Calu3 (cell line): ENCODE measurements around the gene MALRD1. TPM values are rescaled to one million over a fixed set of nuclear protein-coding genes. Genes with fewer than 3 reads are reported as not detected.

Source experiments
- BruUV-seq: library from RNA; stranded (reverse); fragments of 400-500 nt; replicated peaks from 2 replicates; lab custom pipeline; 2021; lab: Mats Ljungman, UMichigan
- CTCF ChIA-PET: fragments of 300-600 bp; sonication (Branson Sonifier 250); formaldehyde crosslinking; loops from one replicate; lab custom pipeline; 2022; ENCODE audit warnings: antibody characterized with exemption; lab: Charles Lee
- DNase-seq: peaks from one replicate; pipeline ENCODE4 v3.0.0; 2022
- H3K27ac Mint-ChIP-seq: one replicate; pipeline ENCODE4 v1.8.0; 2022; ENCODE audit warnings: mixed read lengths; ENCODE audit not compliant: unreplicated experiment
- H3K27me3 Mint-ChIP-seq: one replicate; pipeline ENCODE4 v1.8.0; 2022; ENCODE audit warnings: mixed read lengths; ENCODE audit not compliant: unreplicated experiment
- H3K36me3 Mint-ChIP-seq: one replicate; pipeline ENCODE4 v1.8.0; 2022; ENCODE audit warnings: mild to moderate bottlenecking, moderate library complexity, mixed read lengths; ENCODE audit not compliant: insufficient read depth, unreplicated experiment
- H3K4me1 Mint-ChIP-seq: one replicate; pipeline ENCODE4 v1.8.0; 2022; ENCODE audit warnings: mild to moderate bottlenecking, low read depth, mixed read lengths; ENCODE audit not compliant: unreplicated experiment
- H3K4me3 Mint-ChIP-seq: one replicate; pipeline ENCODE4 v1.8.0; 2022; ENCODE audit warnings: mild to moderate bottlenecking, low read depth, moderate library complexity, mixed read lengths; ENCODE audit not compliant: unreplicated experiment
- H3K9me3 Mint-ChIP-seq: one replicate; pipeline ENCODE4 v1.8.0; 2022; ENCODE audit warnings: low read depth, mixed read lengths; ENCODE audit not compliant: unreplicated experiment
- intact Hi-C: fragments of 100-400 bp; cut with micrococcal nuclease; formaldehyde crosslinking; loops from one replicate; pipeline ENCODE4 v1.10.0; 2022; ENCODE audit not compliant: unreplicated experiment
- total RNA-seq: library from RNA; stranded (reverse); gene quantifications from 2 replicates; pipeline ENCODE4 v1.2.3, GENCODE V29; 2022
- TF ChIP-seq, protein P1 (sequence below): fragments of 200-600 bp; IDR thresholded peaks from one replicate; pipeline ENCODE4 v1.8.0; 2022; ENCODE audit warnings: antibody characterized with exemption; ENCODE audit not compliant: unreplicated experiment

MALRD1 gene
- total RNA-seq, 1 experiment from 2014 or later = not detected

DNA sequence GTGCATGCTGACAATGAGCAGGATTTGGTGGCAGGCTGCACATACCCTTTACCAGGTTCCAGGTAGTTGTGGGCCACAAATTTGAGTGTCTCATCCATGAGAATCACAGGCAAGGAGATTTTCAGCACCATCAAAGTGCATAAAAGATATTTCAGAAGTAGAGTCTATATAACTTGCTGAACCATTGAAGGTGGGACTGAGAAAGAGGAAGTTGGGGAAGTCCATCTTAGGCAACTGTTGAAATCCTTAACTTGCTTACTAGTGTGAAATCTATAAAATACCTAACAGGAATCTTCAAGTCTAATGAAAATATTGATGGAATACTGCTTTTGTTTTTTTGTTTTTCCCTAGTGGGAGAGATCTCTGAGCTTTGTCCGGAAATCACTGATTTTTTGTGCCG, 442.6 kb downstream of the MALRD1 start:
- H3K27me3 Mint-ChIP-seq = no peaks in the 10 kb centered on the region
- TF ChIP-seq, protein P1, sequence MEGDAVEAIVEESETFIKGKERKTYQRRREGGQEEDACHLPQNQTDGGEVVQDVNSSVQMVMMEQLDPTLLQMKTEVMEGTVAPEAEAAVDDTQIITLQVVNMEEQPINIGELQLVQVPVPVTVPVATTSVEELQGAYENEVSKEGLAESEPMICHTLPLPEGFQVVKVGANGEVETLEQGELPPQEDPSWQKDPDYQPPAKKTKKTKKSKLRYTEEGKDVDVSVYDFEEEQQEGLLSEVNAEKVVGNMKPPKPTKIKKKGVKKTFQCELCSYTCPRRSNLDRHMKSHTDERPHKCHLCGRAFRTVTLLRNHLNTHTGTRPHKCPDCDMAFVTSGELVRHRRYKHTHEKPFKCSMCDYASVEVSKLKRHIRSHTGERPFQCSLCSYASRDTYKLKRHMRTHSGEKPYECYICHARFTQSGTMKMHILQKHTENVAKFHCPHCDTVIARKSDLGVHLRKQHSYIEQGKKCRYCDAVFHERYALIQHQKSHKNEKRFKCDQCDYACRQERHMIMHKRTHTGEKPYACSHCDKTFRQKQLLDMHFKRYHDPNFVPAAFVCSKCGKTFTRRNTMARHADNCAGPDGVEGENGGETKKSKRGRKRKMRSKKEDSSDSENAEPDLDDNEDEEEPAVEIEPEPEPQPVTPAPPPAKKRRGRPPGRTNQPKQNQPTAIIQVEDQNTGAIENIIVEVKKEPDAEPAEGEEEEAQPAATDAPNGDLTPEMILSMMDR = no peak
- no peaks in the 10 kb centered on the region for H3K4me1 Mint-ChIP-seq
- no peak overlapping the region for H3K27ac Mint-ChIP-seq
- H3K36me3 Mint-ChIP-seq = no peaks in the 10 kb centered on the region
- no peak overlapping the region for H3K4me3 Mint-ChIP-seq
- intact Hi-C loops = no loop called here
- BruUV-seq = no TSS peak
- DNase-seq = no peak
- CTCF ChIA-PET = no interaction called here
- H3K9me3 Mint-ChIP-seq = peaks cover 14% of the 10 kb centered on the region

DNA sequence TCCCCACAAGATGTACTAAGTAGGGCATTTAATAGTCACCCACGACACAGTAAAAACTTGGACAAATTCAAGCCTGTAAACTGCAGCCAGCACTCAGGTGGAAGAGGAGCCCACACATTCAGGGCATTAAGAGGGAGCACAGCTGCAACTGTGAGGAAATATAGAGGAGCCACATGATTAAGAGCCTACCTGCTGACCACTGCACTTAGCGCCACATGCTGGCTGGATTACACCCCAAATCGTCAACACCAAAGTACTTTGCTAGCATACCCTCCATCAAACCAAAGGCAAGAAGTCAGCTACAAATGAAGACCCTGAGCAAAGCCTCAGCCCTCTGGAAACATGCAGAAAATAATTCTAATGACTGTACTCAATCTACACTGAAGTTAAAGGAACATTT, 445.3 kb downstream of the MALRD1 start:
- no peaks in the 10 kb centered on the region for H3K4me1 Mint-ChIP-seq
- H3K27me3 Mint-ChIP-seq = no peaks in the 10 kb centered on the region
- H3K9me3 Mint-ChIP-seq = peaks cover 13% of the 10 kb centered on the region
- no peak for DNase-seq
- intact Hi-C loops = no loop called here
- BruUV-seq = no TSS peak
- TF ChIP-seq, protein P1 = no peak
- CTCF ChIA-PET = no interaction called here
- H3K36me3 Mint-ChIP-seq = no peaks in the 10 kb centered on the region
- H3K27ac Mint-ChIP-seq = no peak overlapping the region
- no peak overlapping the region for H3K4me3 Mint-ChIP-seq

GRCh38 chr10:19497026-19497425, 448.4 kb downstream of the MALRD1 start:
- Mint-ChIP-seq H3K27ac (no peak overlapping the region), H3K36me3 (no peaks in the 10 kb centered on the region), H3K4me3 (no peak overlapping the region), H3K27me3 (no peaks in the 10 kb centered on the region), H3K4me1 (no peaks in the 10 kb centered on the region), H3K9me3 (peaks cover 16% of the 10 kb centered on the region)
- CTCF ChIA-PET = no interaction called here
- no TSS peak for BruUV-seq
- DNase-seq = no peak
- intact Hi-C loops = no loop called here
- TF ChIP-seq, protein P1 = no peak

DNA sequence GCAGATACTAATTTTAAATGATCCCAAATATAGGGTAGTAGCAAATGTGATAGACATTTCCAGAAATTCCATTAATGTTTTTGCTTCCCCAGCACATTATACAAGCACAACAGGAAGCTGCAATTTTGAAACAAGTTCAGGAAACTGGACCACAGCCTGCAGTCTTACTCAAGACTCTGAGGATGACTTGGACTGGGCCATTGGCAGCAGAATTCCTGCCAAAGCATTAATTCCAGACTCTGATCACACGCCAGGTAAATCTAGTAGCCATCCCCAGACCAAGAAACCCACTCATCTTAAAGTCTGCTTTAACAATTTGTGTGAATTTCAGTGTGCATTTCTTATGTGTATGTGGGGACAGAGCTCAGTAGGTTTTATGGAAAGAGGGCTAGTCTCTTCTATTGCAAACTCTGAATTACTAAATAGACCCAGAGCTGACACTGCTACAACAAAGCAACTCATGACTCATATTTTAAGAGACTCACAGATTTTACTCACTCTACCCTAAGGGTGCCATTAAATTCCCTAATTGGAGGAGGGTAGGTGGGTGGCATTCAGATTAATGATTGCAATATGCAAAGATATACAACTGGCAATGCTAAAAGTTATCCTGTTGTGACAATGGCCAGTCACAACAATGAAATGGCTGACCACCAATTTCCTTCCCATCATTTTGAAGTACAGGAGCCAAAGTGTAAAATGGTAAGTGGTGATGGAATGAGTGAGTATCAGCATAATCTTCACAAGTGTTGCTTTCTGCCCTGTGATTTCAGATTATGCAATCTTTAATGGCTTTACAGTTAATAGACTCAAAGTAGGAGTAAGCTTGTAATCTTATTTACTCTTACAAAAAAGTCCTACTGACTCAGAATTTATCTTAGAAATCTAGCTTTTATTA, 450.0 kb downstream of the MALRD1 start:
- H3K27ac Mint-ChIP-seq = no peak overlapping the region
- no TSS peak for BruUV-seq
- no peak overlapping the region for H3K4me3 Mint-ChIP-seq
- peaks cover 10% of the 10 kb centered on the region for H3K9me3 Mint-ChIP-seq
- no peaks in the 10 kb centered on the region for H3K36me3 Mint-ChIP-seq
- intact Hi-C loops = no loop called here
- no peak for DNase-seq
- CTCF ChIA-PET = no interaction called here
- H3K27me3 Mint-ChIP-seq = no peaks in the 10 kb centered on the region
- no peaks in the 10 kb centered on the region for H3K4me1 Mint-ChIP-seq
- TF ChIP-seq, protein P1 = no peak
